IMR-90 (cell line): ENCODE measurements around the gene TSEN54. TPM values are rescaled to one million over a fixed set of nuclear protein-coding genes. Genes with fewer than 3 reads are reported as not detected.

Source experiments
- ATAC-seq: fragments of 200-7000 bp; cut with Tn5 transposase; 2 replicates; pipeline ENCODE4 v1.9.1; 2020; ENCODE audit warnings: low read depth, mild to moderate bottlenecking, moderate library complexity
- BruUV-seq: library from RNA; stranded (reverse); fragments of 400-500 nt; replicated peaks from 2 replicates; lab custom pipeline; 2021; lab: Mats Ljungman, UMichigan
- CTCF ChIA-PET: fragments of 300-600 bp; formaldehyde crosslinking; extraction: SDS; loops from one replicate; lab custom pipeline; 2021; ENCODE audit warnings: antibody characterized with exemption; lab: Yijun Ruan, JAX
- POLR2A ChIA-PET: fragments of 300-600 bp; sonication (Branson Sonifier 250); formaldehyde crosslinking; loops from one replicate; lab custom pipeline; 2022; ENCODE audit warnings: antibody characterized with exemption; ENCODE audit not compliant: unreplicated experiment; lab: Charles Lee
- DNase-seq: peaks from one replicate; pipeline ENCODE4 v3.0.0; 2013
- H2AFZ ChIP-seq: replicated peaks from 2 replicates; pipeline ENCODE3; 2013; ENCODE audit warnings: low read length, mild to moderate bottlenecking; ENCODE audit not compliant: poor library complexity
- H2AK5ac ChIP-seq: 2 replicates; pipeline ENCODE4 v1.6.1; 2013; ENCODE audit warnings: low read depth, low read length, inconsistent platforms
- H2AK9ac ChIP-seq: replicated peaks from 2 replicates; pipeline ENCODE3; 2013; ENCODE audit warnings: mild to moderate bottlenecking, low read depth, low read length, moderate library complexity; ENCODE audit not compliant: poor library complexity
- H2BK120ac ChIP-seq: 2 replicates; pipeline ENCODE4 v1.6.1; 2013; ENCODE audit warnings: low read depth, low read length, inconsistent platforms
- H2BK15ac ChIP-seq: 3 replicates; pipeline ENCODE4 v1.6.1; 2013; ENCODE audit warnings: low read depth, low read length, inconsistent platforms
- H2BK20ac ChIP-seq: 2 replicates; pipeline ENCODE4 v1.6.1; 2013; ENCODE audit warnings: low read depth, mild to moderate bottlenecking, inconsistent platforms, low read length, moderate library complexity
- H2BK5ac ChIP-seq: 2 replicates; pipeline ENCODE4 v1.6.1; 2013; ENCODE audit warnings: mild to moderate bottlenecking, low read depth, low read length, inconsistent platforms; ENCODE audit not compliant: poor library complexity, severe bottlenecking
- H3K14ac ChIP-seq: replicated peaks from 2 replicates; pipeline ENCODE4 v1.6.1; 2013; ENCODE audit warnings: low read depth, low read length, inconsistent platforms
- H3K18ac ChIP-seq: 2 replicates; pipeline ENCODE4 v1.6.1; 2013; ENCODE audit warnings: low read depth, low read length, control low read depth
- H3K23ac ChIP-seq: 2 replicates; pipeline ENCODE4 v1.6.1; 2013; ENCODE audit warnings: low read depth, low read length, inconsistent platforms
- H3K27ac ChIP-seq: 2 replicates; pipeline ENCODE4 v1.5.1; 2013; ENCODE audit warnings: mild to moderate bottlenecking, control low read depth, low read length; ENCODE audit not compliant: insufficient read depth
- H3K27me3 ChIP-seq: 2 replicates; pipeline ENCODE4 v1.6.1; 2013; ENCODE audit warnings: low read length; ENCODE audit not compliant: control insufficient read depth, insufficient read depth
- H3K36me3 ChIP-seq: 2 replicates; pipeline ENCODE4 v1.6.1; 2013; ENCODE audit warnings: low read length, mixed read lengths; ENCODE audit not compliant: control insufficient read depth, insufficient read depth
- H3K4ac ChIP-seq: 2 replicates; pipeline ENCODE4 v1.6.1; 2013; ENCODE audit warnings: low read depth, low read length, inconsistent platforms
- H3K4me1 ChIP-seq: 2 replicates; pipeline ENCODE4 v1.6.1; 2013; ENCODE audit warnings: low read length, mixed read lengths; ENCODE audit not compliant: control insufficient read depth, insufficient read depth
- H3K4me2 ChIP-seq: 2 replicates; pipeline ENCODE4 v1.6.1; 2013; ENCODE audit warnings: low read depth, mild to moderate bottlenecking, control low read depth, low read length, moderate library complexity
- H3K4me3 ChIP-seq: 2 replicates; pipeline ENCODE4 v1.5.1; 2013; ENCODE audit warnings: low read depth, mild to moderate bottlenecking, control low read depth, low read length, moderate library complexity; ENCODE audit not compliant: insufficient read depth
- H3K56ac ChIP-seq: 2 replicates; pipeline ENCODE4 v1.6.1; 2013; ENCODE audit warnings: low read length, inconsistent platforms; ENCODE audit not compliant: insufficient read depth; ENCODE audit errors: extremely low read depth
- H3K79me1 ChIP-seq, 2 experiments: 2 replicates each; pipeline ENCODE4 v1.6.1; 2013; ENCODE audit warnings: low read length in 2 of 2, inconsistent platforms in 1 of 2, low read depth in 1 of 2
- H3K9ac ChIP-seq: 2 replicates; pipeline ENCODE4 v1.6.1; 2013; ENCODE audit warnings: low read depth, low read length, control low read depth
- H3K9me1 ChIP-seq: 2 replicates; pipeline ENCODE4 v1.6.1; 2013; ENCODE audit warnings: low read length, inconsistent platforms; ENCODE audit not compliant: insufficient read depth
- H3K9me3 ChIP-seq: 2 replicates; pipeline ENCODE4 v1.6.1; 2013; ENCODE audit warnings: low read length; ENCODE audit not compliant: control insufficient read depth, insufficient read depth
- H4K20me1 ChIP-seq: 2 replicates; pipeline ENCODE4 v1.6.1; 2013; ENCODE audit warnings: low read length, inconsistent platforms; ENCODE audit not compliant: insufficient read depth
- H4K5ac ChIP-seq: 2 replicates; pipeline ENCODE4 v1.6.1; 2013; ENCODE audit warnings: mild to moderate bottlenecking, low read depth, low read length, control low read depth
- H4K8ac ChIP-seq, 2 experiments: 2 replicates each; pipeline ENCODE4 v1.6.1; 2013; ENCODE audit warnings: low read depth in 2 of 2, low read length in 2 of 2, control low read depth in 1 of 2, inconsistent platforms in 1 of 2
- H4K91ac ChIP-seq: 2 replicates; pipeline ENCODE4 v1.6.1; 2013; ENCODE audit warnings: low read depth, low read length, inconsistent platforms; ENCODE audit not compliant: insufficient read depth
- BHLHE40 ChIP-seq: fragments of 150-350 bp; IDR thresholded peaks from 2 replicates; pipeline ENCODE4 v1.6.1; 2016; ENCODE audit warnings: mild to moderate bottlenecking, low read depth, low read length
- CEBPB ChIP-seq: IDR thresholded peaks from 2 replicates; pipeline ENCODE4 v1.6.1; 2012; ENCODE audit warnings: low read depth, low read length, improper control_type of control experiment
- MXI1 ChIP-seq: IDR thresholded peaks from 2 replicates; pipeline ENCODE4 v1.6.1; 2012; ENCODE audit warnings: low read depth, mild to moderate bottlenecking, low read length, moderate library complexity, borderline replicate concordance
- NFE2L2 ChIP-seq: fragments of 150-350 bp; IDR thresholded peaks from 2 replicates; pipeline ENCODE4 v1.6.1; 2016; ENCODE audit warnings: low read depth, mild to moderate bottlenecking, low read length
- POLR2A ChIP-seq: IDR thresholded peaks from 2 replicates; pipeline ENCODE4 v1.6.1; 2012; ENCODE audit warnings: mild to moderate bottlenecking, low read depth, low read length
- RAD21 ChIP-seq: IDR thresholded peaks from 2 replicates; pipeline ENCODE4 v1.6.1; 2012; ENCODE audit warnings: low read length, improper control_type of control experiment
- RCOR1 ChIP-seq: IDR thresholded peaks from 2 replicates; pipeline ENCODE4 v1.6.1; 2012; ENCODE audit warnings: mild to moderate bottlenecking, low read length, improper control_type of control experiment; ENCODE audit not compliant: insufficient replicate concordance
- RFX5 ChIP-seq: IDR thresholded peaks from 2 replicates; pipeline ENCODE4 v1.8.0; 2012; ENCODE audit warnings: low read depth, mild to moderate bottlenecking, low read length, moderate library complexity
- WGBS, 2 experiments: methylation state at CpG; one replicate each; pipeline versions ENCODE4 v1.1.5 to v1.1.7; 2013; ENCODE audit warnings: missing lambda C conversion rate in 2 of 2; ENCODE audit not compliant: insufficient read length in 1 of 2; ENCODE audit errors: extremely low coverage in 2 of 2; 5-methylcytosine and 5-hydroxymethylcytosine counted together
- dilution Hi-C: fragments of 300-500 bp; cut with HindIII; formaldehyde crosslinking; loops from one replicate; pipeline ENCODE4 v1.14.3; 2018; ENCODE audit warnings: low sequenced_read_pairs; ENCODE audit not compliant: unreplicated experiment
- in situ Hi-C: fragments of 300-500 bp; cut with MboI; formaldehyde crosslinking; loops from 3 replicates; pipeline ENCODE4 v1.14.3; 2019; ENCODE audit warnings: low sequenced_read_pairs, inconsistent platforms, mixed read lengths
- intact Hi-C: fragments of 100-400 bp; cut with micrococcal nuclease; formaldehyde crosslinking; loops from 2 replicates; pipeline ENCODE4 v1.10.0; 2022
- polyA plus RNA-seq, 3 experiments: library from polyadenylated mRNA; depleted of rRNA; stranded (reverse); fragments of >200 nt; gene quantifications; 2 replicates each; pipeline ENCODE4 v1.2.3, GENCODE V29; 2012; ENCODE audit warnings: low replicate concordance in 1 of 3
- total RNA-seq: library from RNA; depleted of rRNA; stranded (reverse); fragments of >200 nt; gene quantifications from 2 replicates; pipeline ENCODE4 v1.2.3, GENCODE V29; 2012
- TF ChIP-seq, protein P1 (sequence below): conservative IDR thresholded peaks from 2 replicates; pipeline ENCODE4 v1.5.1; 2012; ENCODE audit warnings: mild to moderate bottlenecking, low read depth, low read length, improper control_type of control experiment

The TSEN54 gene
- total and polyA plus RNA-seq, 2 of the 4 experiments (the other 2 are of a cell fraction), result 7.2 to 14.9 TPM

DNA sequence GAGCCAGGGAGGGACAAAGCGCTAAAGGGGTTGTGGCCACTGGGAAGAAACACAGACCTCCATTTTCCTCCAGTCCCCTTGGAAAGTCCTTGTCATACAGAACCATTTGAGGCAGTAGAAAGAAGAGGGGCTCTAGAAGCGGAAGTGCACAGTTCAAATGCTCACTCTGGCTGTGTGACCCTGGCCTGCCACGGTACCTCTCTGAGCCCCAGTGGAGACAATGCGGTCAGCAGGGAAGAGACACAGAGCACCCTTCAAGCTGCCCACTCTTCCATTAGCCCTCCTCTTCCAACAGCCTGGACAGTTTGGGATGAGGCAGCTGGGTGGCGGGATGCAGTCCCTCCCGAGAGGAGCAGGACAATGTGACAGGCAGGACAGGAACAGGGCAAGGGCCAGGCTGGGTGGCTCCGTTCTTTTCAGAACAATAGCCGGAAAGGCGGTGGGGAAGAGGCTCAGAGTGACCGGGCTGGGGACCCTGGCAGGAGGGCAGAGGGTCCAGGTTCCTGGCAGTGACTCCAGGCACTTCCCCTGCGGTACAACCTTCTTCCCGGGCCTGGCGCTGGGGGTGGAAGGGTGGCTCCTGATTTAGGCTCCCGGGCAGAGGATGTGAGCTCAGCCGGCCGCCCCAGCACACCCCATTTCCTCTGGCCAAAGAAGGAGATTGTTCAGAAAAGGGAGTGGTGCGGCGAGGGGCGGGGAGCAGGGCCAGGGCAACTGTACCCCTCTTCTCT is 6.6 kb upstream of the TSEN54 start:
- in situ Hi-C loops, result loop anchor here (5.0 kb wide), 1 partner anchor 82 kb away; no protein-coding TSS in a partner anchor
- ChIA-PET CTCF (interaction anchor here (0.6 kb wide), 1 partner anchor 282 kb away, joined by 3 read pairs; no protein-coding TSS in a partner anchor), POLR2A (no interaction called here)
- Histone ChIP-seq H2AK5ac (no peak overlapping the region), H3K14ac (no peak overlapping the region), H2BK20ac (no peak overlapping the region), H2BK120ac (no peak overlapping the region), H3K9me3 (no peaks in the 10 kb centered on the region), H2AFZ (no peak overlapping the region), H3K27me3 (no peaks in the 10 kb centered on the region), H2BK5ac (no peak overlapping the region), H3K4me3 (no peak overlapping the region), H4K8ac (no peak overlapping the region), H3K4me1 (peaks cover 11% of the 10 kb centered on the region), H3K79me1 (peaks cover 28 to 62% of the 10 kb centered on the region in 2 experiments), H3K27ac (no peak overlapping the region), H3K4me2 (no peak overlapping the region), H3K18ac (no peak overlapping the region), H4K5ac (no peak overlapping the region), H3K9ac (no peak overlapping the region), H4K20me1 (peaks cover 32% of the 10 kb centered on the region), H3K4ac (no peak overlapping the region), H3K56ac (no peak overlapping the region), H3K23ac (no peak overlapping the region), H4K91ac (no peak overlapping the region), H2BK15ac (no peak overlapping the region), H2AK9ac (peak overlapping the region; percentile 40), H3K9me1 (peaks cover 9% of the 10 kb centered on the region; the same call in 1 of the 2 replicates), H3K36me3 (peaks cover 33% of the 10 kb centered on the region)
- BruUV-seq, result no TSS peak
- dilution Hi-C loops, result no loop called here
- 81% methylated on average over 3 of the region's 19 CpGs; no CpG with 5 or more reads in 1 of the 2 experiments for WGBS, 2 experiments
- ATAC-seq (no peak), DNase-seq (no peak)
- TF ChIP-seq, protein P1, sequence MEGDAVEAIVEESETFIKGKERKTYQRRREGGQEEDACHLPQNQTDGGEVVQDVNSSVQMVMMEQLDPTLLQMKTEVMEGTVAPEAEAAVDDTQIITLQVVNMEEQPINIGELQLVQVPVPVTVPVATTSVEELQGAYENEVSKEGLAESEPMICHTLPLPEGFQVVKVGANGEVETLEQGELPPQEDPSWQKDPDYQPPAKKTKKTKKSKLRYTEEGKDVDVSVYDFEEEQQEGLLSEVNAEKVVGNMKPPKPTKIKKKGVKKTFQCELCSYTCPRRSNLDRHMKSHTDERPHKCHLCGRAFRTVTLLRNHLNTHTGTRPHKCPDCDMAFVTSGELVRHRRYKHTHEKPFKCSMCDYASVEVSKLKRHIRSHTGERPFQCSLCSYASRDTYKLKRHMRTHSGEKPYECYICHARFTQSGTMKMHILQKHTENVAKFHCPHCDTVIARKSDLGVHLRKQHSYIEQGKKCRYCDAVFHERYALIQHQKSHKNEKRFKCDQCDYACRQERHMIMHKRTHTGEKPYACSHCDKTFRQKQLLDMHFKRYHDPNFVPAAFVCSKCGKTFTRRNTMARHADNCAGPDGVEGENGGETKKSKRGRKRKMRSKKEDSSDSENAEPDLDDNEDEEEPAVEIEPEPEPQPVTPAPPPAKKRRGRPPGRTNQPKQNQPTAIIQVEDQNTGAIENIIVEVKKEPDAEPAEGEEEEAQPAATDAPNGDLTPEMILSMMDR, result no peak
- TF ChIP-seq NFE2L2, result no peak
- no peak for TF ChIP-seq MXI1
- no peak for TF ChIP-seq POLR2A
- TF ChIP-seq RCOR1, result no peak
- TF ChIP-seq BHLHE40, result no peak
- no peak for TF ChIP-seq CEBPB
- TF ChIP-seq RAD21, result no peak
- TF ChIP-seq RFX5, result no peak
- intact Hi-C loops, result loop anchor here (10.0 kb wide), 1 partner anchor 235 kb away; the partner anchor contains the start of gene MIF4GD
